Parathyroid adenoma (tissue), 2 donors: ENCODE results near the gene GVQW3.

Experiments used
- H2AFZ ChIP-seq: fragments of 300-600 bp; sonication (generic); one replicate; pipeline ENCODE4 v1.7.0; 2017; ENCODE audit warnings: antibody characterized with exemption, mild to moderate bottlenecking
- H3K27ac ChIP-seq: fragments of 300-600 bp; sonication (generic); one replicate; pipeline ENCODE4 v1.7.0; 2017
- H3K27me3 ChIP-seq: fragments of 300-600 bp; sonication (generic); one replicate; pipeline ENCODE4 v1.7.0; 2017; ENCODE audit warnings: low read length; ENCODE audit not compliant: control insufficient read depth, insufficient read depth
- H3K36me3 ChIP-seq: fragments of 300-600 bp; sonication (generic); one replicate; pipeline ENCODE4 v1.7.0; 2017; ENCODE audit warnings: low read length; ENCODE audit not compliant: control insufficient read depth, insufficient read depth
- H3K4me1 ChIP-seq: fragments of 300-600 bp; sonication (generic); one replicate; pipeline ENCODE4 v1.7.0; 2017; ENCODE audit warnings: control low read depth
- H3K4me2 ChIP-seq: fragments of 300-600 bp; sonication (generic); one replicate; pipeline ENCODE4 v1.7.0; 2017; ENCODE audit warnings: low read length
- H3K4me3 ChIP-seq: fragments of 300-600 bp; sonication (generic); one replicate; pipeline ENCODE4 v1.7.0; 2017; ENCODE audit warnings: low read depth, low read length
- H3K79me2 ChIP-seq: fragments of 300-600 bp; sonication (generic); one replicate; pipeline ENCODE4 v1.7.0; 2017; ENCODE audit warnings: control low read depth
- H3K9ac ChIP-seq: fragments of 300-600 bp; sonication (generic); one replicate; pipeline ENCODE4 v1.7.0; 2017; ENCODE audit warnings: mild to moderate bottlenecking
- H3K9me3 ChIP-seq: fragments of 300-600 bp; sonication (generic); one replicate; pipeline ENCODE4 v1.7.0; 2017; ENCODE audit warnings: low read length; ENCODE audit not compliant: control insufficient read depth
- CTCF ChIP-seq: fragments of 300-600 bp; sonication (generic); IDR thresholded peaks from one replicate; pipeline ENCODE4 v1.7.0; 2017; ENCODE audit warnings: antibody characterized with exemption, mild to moderate bottlenecking
- donor health status: primary hyperparathyroidism.

GVQW3 gene

GRCh38 chr11:76436020-76436419, 54.9 kb downstream of the GVQW3 start:
- Histone ChIP-seq H3K36me3 (no peaks in the 10 kb centered on the region), H3K4me2 (no peak overlapping the region), H3K9me3 (no peaks in the 10 kb centered on the region), H3K4me3 (no peak overlapping the region), H3K9ac (no peak overlapping the region), H3K4me1 (no peaks in the 10 kb centered on the region), H3K27me3 (no peaks in the 10 kb centered on the region), H3K27ac (no peak overlapping the region), H2AFZ (no peak overlapping the region), H3K79me2 (no peaks in the 10 kb centered on the region)
- no peak for TF ChIP-seq CTCF

- Histone ChIP-seq H3K36me3 (no peaks in the 10 kb centered on the region), H3K4me3 (peak overlapping the region; percentile 93), H3K79me2 (peaks cover 2% of the 10 kb centered on the region), H3K9me3 (no peaks in the 10 kb centered on the region), H3K27ac (peak overlapping the region; percentile 93), H3K4me1 (no peaks in the 10 kb centered on the region), H2AFZ (no peak overlapping the region), H3K9ac (no peak overlapping the region), H3K27me3 (no peaks in the 10 kb centered on the region), H3K4me2 (peak overlapping the region; percentile 63)
- TF ChIP-seq CTCF = no peak
These were observed 62.3 kb downstream of the GVQW3 start for GRCh38 chr11:76443268-76443980.

- Histone ChIP-seq H3K27ac (peak overlapping the region; percentile 93), H3K27me3 (no peaks in the 10 kb centered on the region), H2AFZ (peak overlapping the region; percentile 85), H3K4me2 (peak overlapping the region; percentile 63), H3K9ac (peak overlapping the region; percentile 29), H3K36me3 (no peaks in the 10 kb centered on the region), H3K79me2 (peaks cover 2% of the 10 kb centered on the region), H3K9me3 (no peaks in the 10 kb centered on the region), H3K4me1 (no peaks in the 10 kb centered on the region), H3K4me3 (peak overlapping the region; percentile 93)
- TF ChIP-seq CTCF = no peak
These were observed 62.9 kb downstream of the GVQW3 start for GRCh38 chr11:76444065-76444383.

GRCh38 chr11:76444384-76445120, 63.4 kb downstream of the GVQW3 start, which contains the start of gene EMSY:
EMSY (plus strand) TSS chr11:76445018; CDS start chr11:76446939, 1,921 bp downstream.
- Histone ChIP-seq H3K79me2 (peaks cover 2% of the 10 kb centered on the region), H3K27ac (peak within 1 kb of the TSS; percentile 93), H3K4me2 (peak within 1 kb of the TSS; percentile 63), H3K9me3 (no peaks in the 10 kb centered on the region), H3K4me3 (peak within 1 kb of the TSS; percentile 93), H3K4me1 (no peaks in the 10 kb centered on the region), H3K27me3 (no peaks in the 10 kb centered on the region), H2AFZ (peak within 1 kb of the TSS; percentile 94), H3K36me3 (no peaks in the 10 kb centered on the region), H3K9ac (peak within 1 kb of the TSS; percentile 46)
- no peak for TF ChIP-seq CTCF
